HTR-8/SVneo (cell line): Measurements from ENCODE around the gene SLC22A16.
A peak's percentile ranks its signal among the peaks of the same experiment; 100 is the strongest.
"Not testable (repeated sequence)": the region's sequence is repeated elsewhere in the genome, so short reads cannot be mapped to it uniquely, and the experiment has no call there.

Experiments used
- DNase-seq: peaks from one replicate; pipeline ENCODE4 v3.0.0; 2011; ENCODE audit warnings: low spot score, mixed read lengths; ENCODE audit not compliant: insufficient read length
- FAIRE-seq: peaks from 2 replicates; lab custom pipeline; 2011; peaks lifted over from hg19 to GRCh38; lab: Jason Lieb, UNC

Gene SLC22A16

DNA sequence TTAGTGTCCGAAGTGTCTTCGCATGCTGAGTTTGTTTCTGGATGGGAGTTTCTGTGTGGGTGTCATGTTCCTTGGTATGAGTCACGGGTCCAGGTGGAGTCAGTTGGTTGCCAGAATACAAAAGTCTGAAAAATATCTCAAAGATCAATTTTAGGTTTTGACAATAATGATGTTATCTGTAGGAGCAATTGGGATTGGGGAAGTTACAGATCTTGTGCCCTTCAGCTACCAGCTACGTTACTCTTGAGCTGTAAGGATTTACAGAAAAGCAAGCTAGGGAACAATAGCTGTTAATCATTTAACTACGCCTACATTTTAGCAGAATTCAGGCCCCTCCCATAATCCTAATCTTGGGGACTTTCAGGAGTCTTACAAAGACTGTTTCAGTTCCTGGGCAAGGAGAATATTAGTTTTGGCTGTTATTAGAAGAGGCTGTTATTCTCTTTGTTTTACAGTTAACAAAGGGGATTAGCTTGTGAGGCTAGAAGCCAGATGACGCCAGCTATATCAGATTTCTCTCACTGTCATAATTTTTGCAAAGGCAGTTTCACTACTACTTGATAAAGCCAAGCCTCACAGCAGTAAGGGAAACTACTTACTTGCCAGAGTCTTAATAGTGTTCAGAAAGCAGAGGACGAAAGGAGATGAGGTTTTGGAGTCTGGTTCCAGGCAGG, 15.4 kb upstream of the SLC22A16 start:
- DNase-seq (peak; percentile 28), FAIRE-seq (no peak)

DNA sequence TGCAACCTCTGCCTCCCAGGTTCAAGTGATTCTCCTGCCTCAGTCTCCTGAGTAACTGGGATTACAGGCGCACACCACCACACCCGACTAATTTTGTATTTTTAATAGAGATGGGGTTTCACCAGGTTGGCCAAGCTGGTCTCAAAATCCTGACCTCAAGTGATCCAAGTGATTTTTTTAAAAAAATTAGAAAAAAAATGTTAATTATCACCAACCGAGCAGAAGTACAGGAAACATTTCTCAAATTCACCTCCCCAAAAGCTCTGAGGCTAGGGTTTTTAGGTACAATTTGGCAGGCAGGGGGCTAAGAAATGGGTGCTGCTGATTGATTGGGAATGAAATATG, 14.9 kb upstream of the SLC22A16 start:
- DNase-seq (no peak), FAIRE-seq (no peak)

- no peak for DNase-seq
- FAIRE-seq = no peak
Observed at GRCh38 chr6:110490110-110490509, 13.7 kb upstream of the SLC22A16 start.

GRCh38 chr6:110488606-110489190, 12.3 kb upstream of the SLC22A16 start:
- no peak for DNase-seq
- FAIRE-seq = no peak

- DNase-seq, FAIRE-seq: not testable (repeated sequence)
Observed at GRCh38 chr6:110487968-110488381, 11.6 kb upstream of the SLC22A16 start.

- DNase-seq = no peak
- FAIRE-seq = no peak
Observed at GRCh38 chr6:110486756-110487155, 10.3 kb upstream of the SLC22A16 start.

- no peak for FAIRE-seq
- DNase-seq = no peak
Observed at GRCh38 chr6:110485491-110485890, 9.1 kb upstream of the SLC22A16 start.

DNA sequence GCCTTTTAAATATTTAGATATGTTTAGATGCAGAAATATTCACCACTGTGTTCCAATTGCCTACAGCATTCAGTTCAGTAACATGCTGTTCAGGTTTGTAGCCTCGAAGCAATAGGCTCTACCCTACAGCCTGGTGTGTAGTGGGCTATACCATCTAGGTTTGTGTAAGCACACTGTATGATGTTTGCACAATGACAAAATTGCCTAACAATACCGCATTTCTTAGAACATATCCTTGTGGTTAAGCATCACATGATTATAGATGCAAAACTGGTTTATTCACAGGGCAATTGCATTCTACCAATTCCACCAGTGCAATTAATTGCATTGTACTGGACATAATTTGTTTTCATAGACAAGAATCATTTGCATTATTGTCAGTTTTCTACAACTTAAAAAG, 7.9 kb upstream of the SLC22A16 start:
- DNase-seq (no peak), FAIRE-seq (no peak)

- peak; percentile 75 for FAIRE-seq
- no peak for DNase-seq
Observed at GRCh38 chr6:110482774-110483400, 6.5 kb upstream of the SLC22A16 start.

GRCh38 chr6:110481081-110481480, 4.7 kb upstream of the SLC22A16 start:
- DNase-seq = no peak
- no peak for FAIRE-seq

GRCh38 chr6:110475066-110475653, 1.3 kb downstream of the SLC22A16 start:
- DNase-seq (no peak), FAIRE-seq (no peak)

- FAIRE-seq = no peak
- no peak for DNase-seq
Observed at GRCh38 chr6:110474500-110474899, 1.9 kb downstream of the SLC22A16 start.

DNA sequence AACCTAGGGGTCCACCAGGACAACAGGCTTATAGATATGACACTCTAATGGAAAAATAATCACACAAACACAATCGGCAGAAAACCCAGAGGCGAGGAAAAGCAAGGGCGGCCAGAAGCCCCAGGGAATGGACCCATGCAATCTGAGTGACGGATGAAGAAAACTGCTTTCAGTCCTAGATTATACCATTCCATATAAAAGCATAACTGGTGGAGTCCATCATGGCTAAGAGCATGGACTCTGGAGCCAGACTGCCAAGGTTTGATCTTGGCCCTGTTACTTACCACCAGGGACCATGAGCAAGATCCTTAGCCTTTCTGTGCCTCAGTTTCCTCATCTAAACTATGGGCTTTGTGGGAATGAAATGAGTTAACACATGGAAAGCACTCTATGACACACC, 3.7 kb downstream of the SLC22A16 start:
- DNase-seq (no peak), FAIRE-seq (no peak)

DNA sequence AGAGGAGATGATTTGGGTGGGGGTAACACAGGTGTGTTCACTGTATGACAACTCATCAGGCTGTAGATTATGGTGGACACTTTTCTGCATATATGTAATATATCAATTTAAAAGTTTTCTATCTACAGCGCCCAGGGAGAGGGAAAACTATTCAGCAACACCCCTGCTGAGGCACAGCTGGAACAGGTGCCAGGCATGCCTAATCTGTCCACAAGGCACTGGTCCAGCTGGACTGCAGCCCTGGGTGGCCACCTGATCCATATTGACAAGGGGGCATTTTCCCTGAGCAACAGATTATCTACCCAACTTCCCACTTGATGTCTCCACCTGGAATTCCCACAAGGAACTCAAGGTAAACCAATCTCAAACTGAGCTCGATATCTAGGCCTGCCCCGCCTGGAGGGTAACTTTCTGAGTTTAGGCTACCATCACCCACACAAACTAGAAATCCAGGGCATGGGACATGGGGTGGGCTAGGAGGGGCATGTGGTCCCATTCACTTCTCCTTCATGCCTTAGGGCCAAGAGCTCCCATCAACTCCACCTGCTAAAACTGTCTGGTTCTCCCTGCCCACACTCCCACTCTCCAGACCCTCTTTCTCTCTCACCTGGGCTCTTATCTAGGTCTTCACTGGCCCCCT, 4.6 kb downstream of the SLC22A16 start:
- no peak for DNase-seq
- FAIRE-seq = no peak

DNA sequence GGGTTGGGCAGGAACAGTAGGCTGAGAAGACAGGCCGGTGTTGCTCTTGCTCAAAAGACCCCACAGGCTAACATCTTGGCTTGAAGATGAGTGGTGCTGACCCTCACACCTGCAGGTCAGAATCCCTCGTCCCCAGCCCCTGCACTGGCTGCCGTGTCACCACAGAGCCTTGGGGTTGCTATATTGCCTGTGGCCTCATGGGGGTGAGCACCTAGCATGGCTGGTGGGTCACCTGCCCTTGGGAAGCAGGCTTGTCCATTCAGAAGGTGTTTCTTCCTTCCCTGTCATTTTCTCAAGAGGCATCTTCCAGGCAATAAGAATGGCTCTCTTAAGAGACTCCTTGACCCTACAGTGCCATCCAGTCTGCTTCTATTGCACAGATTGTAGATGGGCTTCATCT, 7.7 kb downstream of the SLC22A16 start:
- DNase-seq (no peak), FAIRE-seq (no peak)

- FAIRE-seq = no peak
Observed at GRCh38 chr6:110467566-110468140, 8.8 kb downstream of the SLC22A16 start.

DNA sequence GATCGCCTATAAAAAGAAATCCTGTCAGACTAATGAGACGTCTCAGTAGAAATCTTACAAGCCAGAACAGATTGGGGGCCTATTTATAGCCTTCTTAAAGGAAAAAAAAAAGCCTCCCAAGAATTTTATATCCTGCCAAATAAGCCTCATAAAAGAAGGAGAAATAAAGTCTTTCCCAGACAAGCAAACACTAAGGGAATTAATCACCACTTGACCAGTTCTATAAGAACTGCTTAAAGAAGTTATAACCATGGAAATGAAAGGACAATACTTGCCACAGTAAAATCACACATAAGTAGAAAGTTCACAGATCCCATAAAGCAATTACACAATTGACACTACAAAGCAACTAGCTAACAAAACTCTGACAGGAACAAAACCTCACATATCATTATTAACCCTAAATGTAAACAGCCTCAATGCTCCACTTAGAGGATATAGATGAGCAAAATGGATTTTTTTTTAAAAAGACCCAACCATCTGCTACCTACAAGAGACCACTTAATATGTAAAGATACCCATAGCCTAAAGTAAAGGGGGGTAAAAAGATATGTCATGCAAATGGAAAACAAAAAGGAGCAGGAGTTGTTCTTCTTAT, 13.4 kb downstream of the SLC22A16 start:
- no peak for FAIRE-seq

More at GRCh38 chr6:110467566-110468140, 8.8 kb downstream of the SLC22A16 start:
- no peak for DNase-seq

GRCh38 chr6:110461376-110461775, 15.0 kb downstream of the SLC22A16 start:
- FAIRE-seq (no peak), DNase-seq (no peak)

More for the DNA sequence above, 13.4 kb downstream of the SLC22A16 start:
- DNase-seq = no peak

GRCh38 chr6:110459137-110459536, 17.3 kb downstream of the SLC22A16 start:
- no peak for DNase-seq
- FAIRE-seq = no peak

GRCh38 chr6:110458476-110458875, 17.9 kb downstream of the SLC22A16 start:
- FAIRE-seq (no peak), DNase-seq (no peak)
